GM12878 (cell line): ENCODE measurements around the gene POLRMT. TPM values are rescaled to one million over a fixed set of nuclear protein-coding genes. Genes with fewer than 3 reads are reported as not detected.
A peak's percentile ranks its signal among the peaks of the same experiment; 100 is the strongest.

Experiments
- BACH1 ChIP-seq: fragments of 450-650 bp; IDR thresholded peaks from 2 replicates; pipeline ENCODE4 v1.6.1; 2017; ENCODE audit warnings: mild to moderate bottlenecking, borderline replicate concordance
- CHD2 ChIP-seq: IDR thresholded peaks from 2 replicates; pipeline ENCODE4 v1.6.1; 2011; ENCODE audit warnings: low read depth, low read length, improper control_type of control experiment, borderline replicate concordance
- IKZF1 ChIP-seq: fragments of 450-650 bp; conservative IDR thresholded peaks from 2 replicates; pipeline ENCODE4 v1.6.1; 2017; ENCODE audit warnings: antibody characterized with exemption, mild to moderate bottlenecking
- IRF4 ChIP-seq: IDR thresholded peaks from 2 replicates; pipeline ENCODE4 v1.6.1; 2011; ENCODE audit warnings: low read depth, low read length
- JUND ChIP-seq: IDR thresholded peaks from 2 replicates; pipeline ENCODE4 v1.6.1; 2012; ENCODE audit warnings: low read depth, mild to moderate bottlenecking, low read length, improper control_type of control experiment, moderate library complexity
- KDM1A ChIP-seq: fragments of 200-600 bp; sonication (generic); IDR thresholded peaks from 2 replicates; pipeline ENCODE4 v1.6.1; 2016; ENCODE audit warnings: borderline replicate concordance
- MXI1 ChIP-seq: fragments of 150-350 bp; IDR thresholded peaks from 2 replicates; pipeline ENCODE4 v1.6.1; 2011; ENCODE audit warnings: low read depth, mild to moderate bottlenecking, inconsistent platforms, low read length, improper control_type of control experiment
- NBN ChIP-seq: fragments of 450-650 bp; IDR thresholded peaks from 2 replicates; pipeline ENCODE4 v1.6.1; 2016
- NFYA ChIP-seq: IDR thresholded peaks from 2 replicates; pipeline ENCODE4 v1.6.1; 2011; ENCODE audit warnings: low read depth, mild to moderate bottlenecking, low read length, improper control_type of control experiment, borderline replicate concordance
- NFYB ChIP-seq: IDR thresholded peaks from 2 replicates; pipeline ENCODE4 v1.6.1; 2011; ENCODE audit warnings: low read depth, mild to moderate bottlenecking, low read length, improper control_type of control experiment, moderate library complexity; ENCODE audit not compliant: insufficient read depth
- RAD51 ChIP-seq: fragments of 450-650 bp; IDR thresholded peaks from 2 replicates; pipeline ENCODE4 v1.6.1; 2016; ENCODE audit warnings: moderate library complexity, mild to moderate bottlenecking, inconsistent platforms
- RBBP5 ChIP-seq: fragments of 200-600 bp; sonication (generic); conservative IDR thresholded peaks from 2 replicates; pipeline ENCODE4 v1.6.1; 2016
- RUNX3 ChIP-seq: IDR thresholded peaks from 2 replicates; pipeline ENCODE4 v1.6.1; 2012; ENCODE audit warnings: low read length, inconsistent platforms
- SIN3A ChIP-seq: IDR thresholded peaks from 2 replicates; pipeline ENCODE4 v1.6.1; 2012; ENCODE audit warnings: low read depth, low read length, improper control_type of control experiment
- SMARCA5 ChIP-seq: fragments of 450-650 bp; IDR thresholded peaks from 2 replicates; pipeline ENCODE4 v1.6.1; 2017; ENCODE audit warnings: mild to moderate bottlenecking
- SMC3 ChIP-seq: IDR thresholded peaks from 2 replicates; pipeline ENCODE4 v1.6.1; 2011; ENCODE audit warnings: low read length, improper control_type of control experiment, borderline replicate concordance
- SP1 ChIP-seq: IDR thresholded peaks from one replicate; pipeline ENCODE4 v1.6.1; 2011; ENCODE audit warnings: low read depth, low read length
- ZNF207 ChIP-seq: fragments of 450-650 bp; IDR thresholded peaks from 2 replicates; pipeline ENCODE4 v1.6.1; 2014; ENCODE audit warnings: antibody characterized with exemption, mild to moderate bottlenecking, borderline replicate concordance
- ZSCAN29 ChIP-seq: fragments of 450-650 bp; IDR thresholded peaks from 2 replicates; pipeline ENCODE4 v1.6.1; 2017; ENCODE audit warnings: mild to moderate bottlenecking, moderate library complexity
- polyA plus RNA-seq, 11 experiments: library from polyadenylated mRNA; depleted of rRNA in 4 of 11; unstranded in 6 of 11; stranded (reverse) in 5 of 11; fragments of >200 nt; fragmentation: Nextera tagmentation in 4 of 11; fragmentation: Illumina TruSeq in 1 of 11; extraction: Ambion mirVana in 4 of 11; extraction: Trizol in 1 of 11; gene quantifications; 1 replicate in 1 of 11; 2 replicates in 10 of 11; pipeline versions ENCODE4 v1.2.1 to v1.2.3, GENCODE V29; 2011 to 2016; ENCODE audit warnings: inconsistent platforms in 2 of 11, missing spikeins in 2 of 11, low read depth in 1 of 11
- total RNA-seq, 4 experiments: library from RNA; depleted of rRNA in 3 of 4; stranded (reverse); fragments of >200 nt in 3 of 4; fragmentation: Illumina TruSeq in 1 of 4; extraction: Trizol in 1 of 4; gene quantifications; 2 replicates each; pipeline versions ENCODE4 v1.2.1 to v1.2.3, GENCODE V29; 2013 to 2021
- TF ChIP-seq, protein P1 (sequence below): fragments of 150-350 bp; IDR thresholded peaks from 2 replicates; pipeline ENCODE4 v1.6.1; 2016; ENCODE audit warnings: low read depth, low read length
- TF ChIP-seq, protein P2 (sequence below): IDR thresholded peaks from 2 replicates; pipeline ENCODE4 v1.6.1; 2012; ENCODE audit warnings: low read depth, low read length, improper control_type of control experiment
- TF ChIP-seq, protein P3 (sequence below): fragments of 450-650 bp; IDR thresholded peaks from 2 replicates; pipeline ENCODE4 v1.6.1; 2017; ENCODE audit warnings: mild to moderate bottlenecking, moderate library complexity
- TF ChIP-seq, protein P4 (sequence below): fragments of 450-650 bp; IDR thresholded peaks from 2 replicates; pipeline ENCODE4 v1.6.1; 2017; ENCODE audit warnings: low read depth, mild to moderate bottlenecking, moderate library complexity

The POLRMT gene
- total and polyA plus RNA-seq, 10 of the 15 experiments (the other 5 are each of a cell fraction or from before 2014, with no cell fraction given) = 9.9 to 57.6 (median 34.6) TPM

DNA sequence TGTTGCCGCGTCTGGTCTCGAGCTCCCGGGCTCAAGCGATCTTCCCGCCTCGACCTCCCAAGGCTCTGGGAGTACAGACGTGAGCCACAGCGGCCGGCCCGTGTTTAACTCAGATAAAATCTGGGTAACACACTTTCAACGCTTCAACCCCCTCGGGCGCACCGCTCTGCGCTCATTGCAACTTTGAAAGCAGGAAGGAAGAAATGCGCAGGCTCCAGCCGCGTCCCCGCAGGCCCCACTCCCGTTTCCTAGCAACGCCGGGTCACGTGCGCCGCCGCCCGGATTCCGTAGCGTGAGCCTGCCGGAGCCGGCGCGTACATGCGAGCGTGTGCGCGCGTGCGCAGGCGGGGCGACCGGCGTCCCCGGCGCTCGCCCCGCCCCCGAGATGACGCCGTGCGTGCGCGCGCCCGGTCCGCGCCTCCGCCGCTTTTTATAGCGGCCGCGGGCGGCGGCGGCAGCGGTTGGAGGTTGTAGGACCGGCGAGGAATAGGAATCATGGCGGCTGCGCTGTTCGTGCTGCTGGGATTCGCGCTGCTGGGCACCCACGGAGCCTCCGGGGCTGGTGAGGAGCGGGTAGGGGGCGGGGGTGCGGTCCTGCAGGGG lies 61.1 kb downstream of the POLRMT start, which contains the start of gene BSG (continued):
- TF ChIP-seq, protein P1, sequence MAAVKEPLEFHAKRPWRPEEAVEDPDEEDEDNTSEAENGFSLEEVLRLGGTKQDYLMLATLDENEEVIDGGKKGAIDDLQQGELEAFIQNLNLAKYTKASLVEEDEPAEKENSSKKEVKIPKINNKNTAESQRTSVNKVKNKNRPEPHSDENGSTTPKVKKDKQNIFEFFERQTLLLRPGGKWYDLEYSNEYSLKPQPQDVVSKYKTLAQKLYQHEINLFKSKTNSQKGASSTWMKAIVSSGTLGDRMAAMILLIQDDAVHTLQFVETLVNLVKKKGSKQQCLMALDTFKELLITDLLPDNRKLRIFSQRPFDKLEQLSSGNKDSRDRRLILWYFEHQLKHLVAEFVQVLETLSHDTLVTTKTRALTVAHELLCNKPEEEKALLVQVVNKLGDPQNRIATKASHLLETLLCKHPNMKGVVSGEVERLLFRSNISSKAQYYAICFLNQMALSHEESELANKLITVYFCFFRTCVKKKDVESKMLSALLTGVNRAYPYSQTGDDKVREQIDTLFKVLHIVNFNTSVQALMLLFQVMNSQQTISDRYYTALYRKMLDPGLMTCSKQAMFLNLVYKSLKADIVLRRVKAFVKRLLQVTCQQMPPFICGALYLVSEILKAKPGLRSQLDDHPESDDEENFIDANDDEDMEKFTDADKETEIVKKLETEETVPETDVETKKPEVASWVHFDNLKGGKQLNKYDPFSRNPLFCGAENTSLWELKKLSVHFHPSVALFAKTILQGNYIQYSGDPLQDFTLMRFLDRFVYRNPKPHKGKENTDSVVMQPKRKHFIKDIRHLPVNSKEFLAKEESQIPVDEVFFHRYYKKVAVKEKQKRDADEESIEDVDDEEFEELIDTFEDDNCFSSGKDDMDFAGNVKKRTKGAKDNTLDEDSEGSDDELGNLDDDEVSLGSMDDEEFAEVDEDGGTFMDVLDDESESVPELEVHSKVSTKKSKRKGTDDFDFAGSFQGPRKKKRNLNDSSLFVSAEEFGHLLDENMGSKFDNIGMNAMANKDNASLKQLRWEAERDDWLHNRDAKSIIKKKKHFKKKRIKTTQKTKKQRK = no peak
- no peak for TF ChIP-seq IRF4
- TF ChIP-seq, protein P2, sequence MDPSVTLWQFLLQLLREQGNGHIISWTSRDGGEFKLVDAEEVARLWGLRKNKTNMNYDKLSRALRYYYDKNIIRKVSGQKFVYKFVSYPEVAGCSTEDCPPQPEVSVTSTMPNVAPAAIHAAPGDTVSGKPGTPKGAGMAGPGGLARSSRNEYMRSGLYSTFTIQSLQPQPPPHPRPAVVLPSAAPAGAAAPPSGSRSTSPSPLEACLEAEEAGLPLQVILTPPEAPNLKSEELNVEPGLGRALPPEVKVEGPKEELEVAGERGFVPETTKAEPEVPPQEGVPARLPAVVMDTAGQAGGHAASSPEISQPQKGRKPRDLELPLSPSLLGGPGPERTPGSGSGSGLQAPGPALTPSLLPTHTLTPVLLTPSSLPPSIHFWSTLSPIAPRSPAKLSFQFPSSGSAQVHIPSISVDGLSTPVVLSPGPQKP = no peak
- peak; percentile 95 for TF ChIP-seq ZNF207
- TF ChIP-seq, protein P3, sequence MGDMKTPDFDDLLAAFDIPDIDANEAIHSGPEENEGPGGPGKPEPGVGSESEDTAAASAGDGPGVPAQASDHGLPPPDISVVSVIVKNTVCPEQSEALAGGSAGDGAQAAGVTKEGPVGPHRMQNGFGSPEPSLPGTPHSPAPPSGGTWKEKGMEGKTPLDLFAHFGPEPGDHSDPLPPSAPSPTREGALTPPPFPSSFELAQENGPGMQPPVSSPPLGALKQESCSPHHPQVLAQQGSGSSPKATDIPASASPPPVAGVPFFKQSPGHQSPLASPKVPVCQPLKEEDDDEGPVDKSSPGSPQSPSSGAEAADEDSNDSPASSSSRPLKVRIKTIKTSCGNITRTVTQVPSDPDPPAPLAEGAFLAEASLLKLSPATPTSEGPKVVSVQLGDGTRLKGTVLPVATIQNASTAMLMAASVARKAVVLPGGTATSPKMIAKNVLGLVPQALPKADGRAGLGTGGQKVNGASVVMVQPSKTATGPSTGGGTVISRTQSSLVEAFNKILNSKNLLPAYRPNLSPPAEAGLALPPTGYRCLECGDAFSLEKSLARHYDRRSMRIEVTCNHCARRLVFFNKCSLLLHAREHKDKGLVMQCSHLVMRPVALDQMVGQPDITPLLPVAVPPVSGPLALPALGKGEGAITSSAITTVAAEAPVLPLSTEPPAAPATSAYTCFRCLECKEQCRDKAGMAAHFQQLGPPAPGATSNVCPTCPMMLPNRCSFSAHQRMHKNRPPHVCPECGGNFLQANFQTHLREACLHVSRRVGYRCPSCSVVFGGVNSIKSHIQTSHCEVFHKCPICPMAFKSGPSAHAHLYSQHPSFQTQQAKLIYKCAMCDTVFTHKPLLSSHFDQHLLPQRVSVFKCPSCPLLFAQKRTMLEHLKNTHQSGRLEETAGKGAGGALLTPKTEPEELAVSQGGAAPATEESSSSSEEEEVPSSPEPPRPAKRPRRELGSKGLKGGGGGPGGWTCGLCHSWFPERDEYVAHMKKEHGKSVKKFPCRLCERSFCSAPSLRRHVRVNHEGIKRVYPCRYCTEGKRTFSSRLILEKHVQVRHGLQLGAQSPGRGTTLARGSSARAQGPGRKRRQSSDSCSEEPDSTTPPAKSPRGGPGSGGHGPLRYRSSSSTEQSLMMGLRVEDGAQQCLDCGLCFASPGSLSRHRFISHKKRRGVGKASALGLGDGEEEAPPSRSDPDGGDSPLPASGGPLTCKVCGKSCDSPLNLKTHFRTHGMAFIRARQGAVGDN = peak; percentile 67
- no peak for TF ChIP-seq JUND
- no peak for TF ChIP-seq NBN
- TF ChIP-seq CHD2 = peak; percentile 56; the same call in 1 of the 2 replicates
- TF ChIP-seq SMARCA5 = peak; percentile 71; the same call in 1 of the 2 replicates
- TF ChIP-seq, protein P4, sequence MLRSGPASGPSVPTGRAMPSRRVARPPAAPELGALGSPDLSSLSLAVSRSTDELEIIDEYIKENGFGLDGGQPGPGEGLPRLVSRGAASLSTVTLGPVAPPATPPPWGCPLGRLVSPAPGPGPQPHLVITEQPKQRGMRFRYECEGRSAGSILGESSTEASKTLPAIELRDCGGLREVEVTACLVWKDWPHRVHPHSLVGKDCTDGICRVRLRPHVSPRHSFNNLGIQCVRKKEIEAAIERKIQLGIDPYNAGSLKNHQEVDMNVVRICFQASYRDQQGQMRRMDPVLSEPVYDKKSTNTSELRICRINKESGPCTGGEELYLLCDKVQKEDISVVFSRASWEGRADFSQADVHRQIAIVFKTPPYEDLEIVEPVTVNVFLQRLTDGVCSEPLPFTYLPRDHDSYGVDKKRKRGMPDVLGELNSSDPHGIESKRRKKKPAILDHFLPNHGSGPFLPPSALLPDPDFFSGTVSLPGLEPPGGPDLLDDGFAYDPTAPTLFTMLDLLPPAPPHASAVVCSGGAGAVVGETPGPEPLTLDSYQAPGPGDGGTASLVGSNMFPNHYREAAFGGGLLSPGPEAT = no peak
- peak; percentile 92 for TF ChIP-seq RAD51
- peak; percentile 21 for TF ChIP-seq SP1
- peak; percentile 84 for TF ChIP-seq IKZF1
- peak; percentile 92 for TF ChIP-seq BACH1
- TF ChIP-seq MXI1 = peak; percentile 94
- 0 out of 2 replicates have a peak, but pooled peaks have one; percentile 18 for TF ChIP-seq NFYB
- TF ChIP-seq NFYA = no peak
- no peak for TF ChIP-seq RBBP5
- no peak for TF ChIP-seq ZSCAN29
- TF ChIP-seq SMC3 = no peak
- peak; percentile 80 for TF ChIP-seq RUNX3
- TF ChIP-seq KDM1A = no peak
- peak; percentile 77 for TF ChIP-seq SIN3A
